ENCODE measurements around the gene MEGF9.

DNA sequence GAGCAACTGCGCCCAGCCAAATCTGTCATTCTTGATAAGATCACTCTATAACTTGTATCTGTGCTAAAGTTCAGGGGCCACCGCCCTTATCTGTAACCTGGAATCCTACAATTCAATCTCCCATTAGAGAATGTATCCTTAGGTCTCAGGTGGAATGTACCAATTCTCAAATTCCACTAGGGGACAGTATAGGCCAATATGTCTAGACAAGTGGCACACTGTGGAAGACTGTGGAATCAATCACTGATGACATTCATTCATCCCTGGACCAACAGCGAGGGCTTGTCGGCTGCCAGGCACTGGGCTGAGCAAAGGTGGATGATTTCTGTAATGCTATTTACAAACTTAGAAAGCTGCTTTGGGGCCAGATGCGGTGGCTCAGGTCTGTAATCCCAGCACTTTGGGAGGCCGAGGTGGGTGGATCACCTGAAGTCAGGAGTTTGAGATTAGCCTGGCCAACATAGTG, 28.7 kb upstream of the MEGF9 start:
- no peak for TF ChIP-seq SIN3A (IDR thresholded peaks at IDR 0.05; ENCODE audit: borderline replicate concordance, low read depth, low read length)
- no peak for TF ChIP-seq FOXM1 (IDR thresholded peaks at IDR 0.05; ENCODE audit: low read depth)
- no peak for TF ChIP-seq ZBTB33 (IDR thresholded peaks at IDR 0.05; ENCODE audit: borderline replicate concordance, low read depth)

Measured in SK-N-SH (cell line).